ENCODE results near the gene A1BG.
"Not testable (repeated sequence)": the region's sequence is repeated elsewhere in the genome, so short reads cannot be mapped to it uniquely, and the experiment has no call there.

A1BG gene

DNA sequence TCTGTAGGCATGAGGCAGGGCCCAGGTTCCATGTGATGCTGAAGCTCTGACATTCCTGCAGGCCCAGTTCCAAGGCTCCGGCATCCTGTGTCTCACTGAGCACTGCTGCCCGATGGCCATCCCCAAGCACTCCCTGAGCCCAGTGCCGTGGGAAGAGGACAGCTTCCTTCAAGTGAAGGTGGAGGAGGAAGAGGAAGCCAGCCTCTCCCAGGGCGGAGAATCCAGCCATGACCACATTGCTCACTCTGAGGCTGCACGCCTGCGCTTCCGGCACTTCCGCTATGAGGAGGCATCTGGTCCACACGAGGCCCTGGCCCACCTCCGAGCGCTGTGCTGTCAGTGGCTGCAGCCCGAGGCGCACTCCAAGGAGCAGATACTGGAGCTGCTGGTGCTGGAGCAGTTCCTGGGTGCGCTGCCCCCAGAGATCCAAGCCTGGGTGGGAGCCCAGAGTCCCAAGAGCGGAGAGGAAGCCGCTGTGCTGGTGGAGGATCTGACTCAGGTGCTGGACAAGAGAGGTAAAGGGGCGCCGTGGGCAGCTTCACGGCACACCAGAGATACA lies 18.5 kb downstream of the A1BG start:
- peak; percentile 69 to 92 for DNase-seq

DNA sequence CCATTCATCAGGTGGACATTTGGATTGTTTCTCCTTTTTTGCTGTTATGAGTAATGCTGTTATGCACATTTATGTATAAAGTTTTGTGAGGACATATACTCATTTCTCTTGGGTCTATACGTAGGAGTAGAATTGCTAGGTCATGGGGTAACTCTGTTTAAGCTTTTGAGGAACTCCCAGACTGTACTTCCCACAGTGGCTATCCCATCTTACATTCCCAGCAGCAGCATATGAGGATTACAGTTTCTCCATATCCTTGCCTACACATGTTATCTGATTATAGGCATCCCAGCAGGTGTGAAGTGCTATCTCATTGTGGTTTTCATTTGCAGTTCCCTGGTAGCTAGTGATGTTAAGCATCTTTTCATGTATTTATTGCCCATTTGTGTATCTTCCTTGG lies 20.6 kb downstream of the A1BG start:
- peak; percentile 56 to 61 for DNase-seq

- DNase-seq = peak; percentile 43 to 63
Observed at GRCh38 chr19:58330458-58330857, 22.8 kb downstream of the A1BG start.

DNA sequence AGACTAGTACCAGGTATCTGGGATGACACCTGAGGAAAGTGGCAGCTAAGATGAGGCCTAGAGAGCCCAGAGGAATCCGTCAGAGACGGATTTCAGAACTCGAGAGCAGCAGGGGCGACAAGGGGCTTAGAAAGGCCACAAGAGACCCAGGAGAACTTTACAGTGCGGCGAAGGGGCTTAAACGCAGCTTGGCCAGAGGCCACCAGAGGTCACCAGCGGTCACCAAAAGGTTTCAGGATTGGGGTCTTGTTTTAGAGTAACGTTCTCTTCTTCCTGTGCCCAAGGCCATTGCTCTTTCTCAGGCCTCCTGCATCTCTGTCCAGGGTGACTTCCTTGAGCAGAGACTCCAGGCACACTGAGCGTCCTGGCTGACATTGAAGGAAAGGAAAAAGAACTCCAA lies 24.3 kb downstream of the A1BG start:
- peak; percentile 24 to 31 for DNase-seq

- DNase-seq = peak; percentile 93 to 95
Observed at GRCh38 chr19:58326914-58327726, 26.2 kb downstream of the A1BG start, which contains the start of gene ZSCAN22. Gene ZSCAN22, plus strand, starts transcription at chr19:58326994. Its CDS starts 7,809 bp downstream, at chr19:58334803.

- no peak for DNase-seq
Observed at GRCh38 chr19:58326501-58326913, 26.8 kb downstream of the A1BG start.

DNA sequence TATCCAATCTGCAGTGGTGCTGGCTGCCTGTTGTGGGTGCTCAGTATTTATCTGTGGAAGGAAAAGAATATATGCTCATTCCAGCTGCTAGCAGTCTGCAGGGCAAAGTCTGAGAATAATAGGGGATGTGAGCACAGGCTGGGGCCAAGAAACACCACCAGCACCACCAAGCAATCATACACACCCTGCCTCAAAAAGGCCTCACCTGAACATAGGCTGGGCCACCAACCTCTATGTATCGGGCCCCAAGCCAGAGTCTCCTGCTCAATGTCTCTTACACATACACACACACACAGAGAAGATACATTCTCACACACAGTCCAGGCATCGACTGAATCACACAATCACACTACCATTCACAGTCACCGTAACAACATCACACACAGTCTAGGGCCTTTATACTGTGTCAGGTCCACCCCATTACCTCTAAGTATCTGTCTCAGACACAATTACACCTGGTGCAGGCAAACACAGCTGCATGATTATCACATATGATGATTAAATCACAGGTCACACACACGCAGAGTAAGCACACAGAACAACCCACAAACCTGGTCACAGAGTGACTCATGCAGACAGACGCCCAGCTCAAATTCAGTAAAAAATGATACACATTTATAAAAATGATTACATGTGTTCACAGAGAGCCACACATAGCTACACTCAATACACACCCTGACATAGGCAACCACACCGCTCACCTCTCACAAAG lies 27.8 kb downstream of the A1BG start:
- no peak for DNase-seq

DNA sequence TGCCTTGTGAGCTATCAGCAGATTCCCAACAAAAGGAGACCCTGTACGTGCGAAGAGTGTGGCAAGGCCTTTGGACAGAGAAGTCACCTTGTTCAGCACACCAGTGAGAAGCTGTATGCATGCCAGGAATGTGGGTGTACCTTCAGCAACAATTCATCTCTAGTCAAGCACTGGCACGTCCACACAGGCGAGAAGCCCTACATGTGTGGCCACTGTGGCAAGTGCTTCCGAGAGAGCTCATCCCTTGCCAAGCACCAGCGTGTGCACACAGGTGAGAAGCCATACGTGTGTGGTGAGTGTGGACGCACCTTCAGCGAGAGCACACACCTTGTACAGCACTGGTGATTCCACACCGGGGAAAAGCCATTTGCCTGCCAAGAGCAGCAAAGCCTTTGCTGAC lies 34.1 kb downstream of the A1BG start:
- no peak for DNase-seq

GRCh38 chr19:58318297-58318696 lies 35.0 kb downstream of the A1BG start:
- DNase-seq = no peak

- peak in 1 of 2 donors; percentile 15 for DNase-seq
Observed at GRCh38 chr19:58317476-58318072, 35.7 kb downstream of the A1BG start.

DNA sequence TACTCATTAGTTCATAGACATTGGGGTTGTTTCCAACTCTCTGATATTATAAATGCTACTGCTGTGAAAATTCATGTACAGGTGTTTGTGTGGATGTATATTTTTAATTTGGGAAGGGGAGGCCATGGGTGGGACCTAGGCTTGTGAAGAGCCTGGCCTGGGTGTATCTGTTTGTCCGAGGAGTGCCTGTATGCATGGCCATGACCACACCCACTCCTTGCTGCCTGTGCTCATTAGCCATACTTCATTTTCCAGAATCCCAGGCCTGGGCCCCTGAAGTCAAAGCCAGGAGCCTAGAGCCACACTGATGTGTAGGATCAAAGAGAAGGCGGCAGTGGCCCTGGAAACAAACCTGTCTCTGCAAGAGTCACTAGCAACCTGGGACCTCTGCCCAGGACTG lies 37.7 kb downstream of the A1BG start:
- no peak for DNase-seq

GRCh38 chr19:58311345-58311865 lies 41.9 kb downstream of the A1BG start:
- no peak for DNase-seq

DNA sequence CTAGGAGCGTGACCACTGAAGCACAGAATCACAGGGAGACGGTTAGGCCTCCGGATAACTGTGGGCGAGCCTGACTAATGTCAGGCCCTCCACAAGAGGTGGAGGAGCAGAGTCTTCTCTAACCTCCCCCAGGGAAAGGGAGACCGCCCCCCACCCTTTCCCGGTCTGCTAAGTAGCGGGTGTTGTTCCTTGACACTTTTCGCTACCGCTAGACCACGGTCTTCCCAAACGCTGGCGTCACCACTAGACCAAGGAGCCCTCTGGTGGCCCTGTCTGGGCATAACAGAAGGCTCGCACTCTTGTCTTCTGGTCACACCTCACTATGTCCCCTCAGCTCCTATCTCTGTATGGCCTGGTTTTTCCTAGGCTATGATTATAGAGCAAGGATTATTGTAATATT lies 42.6 kb downstream of the A1BG start:
- DNase-seq = not testable (repeated sequence)

DNA sequence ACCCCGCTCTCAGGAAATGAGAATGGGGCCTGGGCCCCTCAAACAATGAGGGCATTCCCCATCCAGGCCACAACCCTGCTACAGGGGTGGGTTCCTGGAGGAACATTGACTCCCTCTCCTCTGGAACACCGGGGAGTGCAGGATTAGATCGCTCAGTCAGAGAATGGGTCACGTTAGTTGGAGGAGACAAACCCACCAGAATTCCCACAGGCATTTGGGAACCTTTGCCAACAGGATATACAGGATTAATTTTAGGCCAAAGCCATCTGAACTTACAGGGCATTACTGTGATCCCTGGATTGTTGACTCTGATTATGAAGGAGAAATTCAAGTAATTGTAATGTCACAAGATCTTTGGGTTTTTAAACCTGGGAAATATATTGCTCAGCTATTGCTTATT lies 45.6 kb downstream of the A1BG start:
- DNase-seq = no peak

- no peak for DNase-seq
Observed at GRCh38 chr19:58305932-58306323, 47.4 kb downstream of the A1BG start.

- peak; percentile 99 for DNase-seq
Observed at GRCh38 chr19:58305065-58305931, 48.0 kb downstream of the A1BG start, which contains the start of gene ERVK3-1. Gene ERVK3-1, plus strand, starts transcription at chr19:58305377. Its CDS starts 6,792 bp downstream, at chr19:58312169.

DNA sequence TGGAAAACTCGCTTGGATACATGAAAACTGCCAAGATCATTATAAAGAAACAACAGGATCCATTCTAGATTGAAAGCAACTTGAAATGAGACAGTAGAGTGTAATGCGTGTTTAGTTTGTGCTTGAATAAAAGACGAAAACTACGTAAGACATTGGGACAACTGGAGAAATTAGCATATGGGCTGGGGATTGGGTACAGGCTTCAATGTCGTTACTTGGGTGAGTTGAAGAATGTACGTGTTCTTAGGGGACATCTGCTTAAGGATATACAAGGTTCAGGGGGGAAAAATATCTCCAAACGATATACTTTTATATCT lies 48.6 kb downstream of the A1BG start:
- DNase-seq = no peak

- DNase-seq = no peak
Observed at GRCh38 chr19:58304255-58304654, 49.0 kb downstream of the A1BG start.

DNA sequence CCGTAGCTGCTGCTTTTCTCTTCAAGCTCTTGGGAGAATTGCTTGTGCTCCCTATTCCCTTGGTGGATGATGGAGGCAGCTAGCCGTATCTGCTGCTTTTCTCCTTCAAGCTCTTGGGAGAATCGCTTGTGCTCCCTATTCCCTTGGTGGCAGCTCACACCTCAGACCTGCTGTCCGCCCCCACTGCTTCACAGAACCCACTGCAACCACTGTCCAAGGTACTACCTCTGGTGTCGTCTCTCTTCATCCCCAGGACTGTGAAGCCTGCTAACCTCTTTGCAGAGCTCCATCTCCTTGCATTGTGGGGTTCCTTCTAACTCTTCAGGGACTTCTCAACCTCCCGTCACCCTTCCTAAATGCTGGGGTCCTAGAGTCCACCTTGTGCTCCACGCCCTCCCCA lies 52.7 kb downstream of the A1BG start:
- no peak for DNase-seq

- DNase-seq = no peak
Observed at GRCh38 chr19:58296104-58296503, 57.2 kb downstream of the A1BG start.
